HEK293 (cell line): Measurements from ENCODE around the gene SLC25A11.

Source experiments
- CTCF ChIA-PET: fragments of 350-600 bp; formaldehyde crosslinking; extraction: SDS; loops from one replicate; lab custom pipeline; 2021; ENCODE audit warnings: antibody characterized with exemption; lab: Yijun Ruan, JAX
- POLR2A ChIA-PET: fragments of 300-600 bp; formaldehyde crosslinking; extraction: SDS; loops from one replicate; lab custom pipeline; 2020; ENCODE audit warnings: antibody characterized with exemption, inconsistent platforms; lab: Yijun Ruan, JAX
- H3K27ac ChIP-seq: fragments of 200-500 bp; sonication (Bioruptor generic); 2 replicates; pipeline ENCODE4 v1.5.1; 2014; ENCODE audit warnings: low read depth, low read length, control low read depth, inconsistent platforms; ENCODE audit errors: extremely low read depth
- H3K36me3 ChIP-seq, 2 experiments: fragments of 200-500 bp in 1 of 2; sonication (Bioruptor generic) in 1 of 2; 1 replicate in 1 of 2; 2 replicates in 1 of 2; pipeline ENCODE4 v1.5.1; 2014 to 2017; ENCODE audit warnings: inconsistent platforms in 2 of 2, low read length in 2 of 2; ENCODE audit not compliant: control insufficient read depth in 2 of 2, insufficient read depth in 1 of 2
- H3K4me1 ChIP-seq: fragments of 200-500 bp; sonication (Bioruptor generic); 2 replicates; pipeline ENCODE4 v1.5.1; 2014; ENCODE audit warnings: mild to moderate bottlenecking, low read length, inconsistent platforms; ENCODE audit not compliant: control insufficient read depth, insufficient read depth
- H3K4me3 ChIP-seq: 2 replicates; pipeline ENCODE4 v1.5.1; 2011; ENCODE audit warnings: low read depth, mild to moderate bottlenecking, control low read depth, low read length, moderate library complexity
- H3K9me3 ChIP-seq: fragments of 200-500 bp; sonication (Bioruptor generic); 2 replicates; pipeline ENCODE4 v1.5.1; 2014; ENCODE audit warnings: low read depth, low read length, inconsistent platforms; ENCODE audit not compliant: control insufficient read depth, insufficient read depth
- ATF2 ChIP-seq: fragments of 450-650 bp; formaldehyde crosslinking; IDR thresholded peaks from 2 replicates; pipeline ENCODE4 v1.5.1; 2016; ENCODE audit warnings: missing biosample characterization, missing genetic modification characterization, low read depth
- BCL11A ChIP-seq: fragments of 450-650 bp; formaldehyde crosslinking; IDR thresholded peaks from 2 replicates; pipeline ENCODE4 v1.5.1; 2016; ENCODE audit warnings: low read depth, missing biosample characterization, missing genetic modification characterization
- FEZF1 ChIP-seq: fragments of 450-650 bp; formaldehyde crosslinking; IDR thresholded peaks from 2 replicates; pipeline ENCODE4 v1.5.1; 2016; ENCODE audit warnings: missing biosample characterization, missing genetic modification characterization
- GLI2 ChIP-seq: fragments of 450-650 bp; formaldehyde crosslinking; IDR thresholded peaks from 2 replicates; pipeline ENCODE4; 2017; ENCODE audit warnings: missing biosample characterization, missing genetic modification characterization, low read depth, borderline replicate concordance
- GLIS1 ChIP-seq: fragments of 450-650 bp; formaldehyde crosslinking; IDR thresholded peaks from 2 replicates; pipeline ENCODE4 v1.5.1; 2016; ENCODE audit warnings: missing biosample characterization, missing genetic modification characterization
- HOXC10 ChIP-seq: sonication (generic); formaldehyde crosslinking; IDR thresholded peaks from 2 replicates; pipeline ENCODE4 v1.8.1; 2023; ENCODE audit warnings: mild to moderate bottlenecking, missing genetic modification reagents
- KLF1 ChIP-seq: fragments of 450-650 bp; formaldehyde crosslinking; IDR thresholded peaks from 2 replicates; pipeline ENCODE4 v1.5.1; 2016; ENCODE audit warnings: missing biosample characterization, missing genetic modification characterization
- KLF17 ChIP-seq: fragments of 450-650 bp; formaldehyde crosslinking; IDR thresholded peaks from 2 replicates; pipeline ENCODE4 v1.5.1; 2016; ENCODE audit warnings: missing biosample characterization, missing genetic modification characterization
- KLF8 ChIP-seq: fragments of 450-650 bp; formaldehyde crosslinking; IDR thresholded peaks from 2 replicates; pipeline ENCODE4 v1.5.1; 2016; ENCODE audit warnings: missing biosample characterization, missing genetic modification characterization
- PRDM1 ChIP-seq: fragments of 450-650 bp; formaldehyde crosslinking; IDR thresholded peaks from 2 replicates; pipeline ENCODE4; 2016; ENCODE audit warnings: missing biosample characterization, missing genetic modification characterization
- SP2 ChIP-seq: fragments of 450-650 bp; formaldehyde crosslinking; IDR thresholded peaks from 2 replicates; pipeline ENCODE4 v1.5.1; 2016; ENCODE audit warnings: missing biosample characterization, missing genetic modification characterization
- SP7 ChIP-seq: fragments of 450-650 bp; formaldehyde crosslinking; IDR thresholded peaks from 2 replicates; pipeline ENCODE4 v1.5.1; 2016; ENCODE audit warnings: missing biosample characterization, missing genetic modification characterization
- WT1 ChIP-seq: fragments of 450-650 bp; formaldehyde crosslinking; IDR thresholded peaks from 2 replicates; pipeline ENCODE4 v1.5.1; 2016; ENCODE audit warnings: missing biosample characterization, missing genetic modification characterization
- ZBTB20 ChIP-seq: fragments of 450-650 bp; formaldehyde crosslinking; IDR thresholded peaks from 2 replicates; pipeline ENCODE4 v1.5.1; 2016; ENCODE audit warnings: missing biosample characterization, missing genetic modification characterization
- ZNF10 ChIP-seq: fragments of 450-650 bp; formaldehyde crosslinking; IDR thresholded peaks from 2 replicates; pipeline ENCODE4 v1.5.1; 2017; ENCODE audit warnings: missing biosample characterization, missing genetic modification characterization
- ZNF114 ChIP-seq: fragments of 450-650 bp; formaldehyde crosslinking; IDR thresholded peaks from 2 replicates; pipeline ENCODE4 v1.5.0; 2017; ENCODE audit warnings: missing biosample characterization, missing genetic modification characterization
- ZNF214 ChIP-seq: fragments of 450-650 bp; formaldehyde crosslinking; IDR thresholded peaks from 2 replicates; pipeline ENCODE4 v1.5.1; 2017; ENCODE audit warnings: missing biosample characterization, mild to moderate bottlenecking, missing genetic modification characterization, borderline replicate concordance
- ZNF24 ChIP-seq: fragments of 450-650 bp; formaldehyde crosslinking; IDR thresholded peaks from 2 replicates; pipeline ENCODE4 v1.5.1; 2016; ENCODE audit warnings: missing biosample characterization, missing genetic modification characterization
- ZNF501 ChIP-seq: fragments of 450-650 bp; formaldehyde crosslinking; IDR thresholded peaks from 2 replicates; pipeline ENCODE4 v1.5.1; 2016; ENCODE audit warnings: missing biosample characterization, missing genetic modification characterization
- ZNF514 ChIP-seq: fragments of 450-650 bp; formaldehyde crosslinking; IDR thresholded peaks from 2 replicates; pipeline ENCODE4 v1.5.1; 2016; ENCODE audit warnings: missing biosample characterization, missing genetic modification characterization
- ZNF658 ChIP-seq: fragments of 450-650 bp; formaldehyde crosslinking; IDR thresholded peaks from 2 replicates; pipeline ENCODE4; 2016; ENCODE audit warnings: missing biosample characterization, missing genetic modification characterization
- ZNF704 ChIP-seq: fragments of 450-650 bp; formaldehyde crosslinking; IDR thresholded peaks from 2 replicates; pipeline ENCODE4 v1.5.1; 2016; ENCODE audit warnings: missing biosample characterization, missing genetic modification characterization
- ZNF76 ChIP-seq: fragments of 450-650 bp; formaldehyde crosslinking; IDR thresholded peaks from 2 replicates; pipeline ENCODE4; 2016; ENCODE audit warnings: low read depth, missing biosample characterization, missing genetic modification characterization, borderline replicate concordance
- ZNF785 ChIP-seq: fragments of 450-650 bp; formaldehyde crosslinking; IDR thresholded peaks from 2 replicates; pipeline ENCODE4 v1.5.1; 2016; ENCODE audit warnings: missing biosample characterization, missing genetic modification characterization
- TF ChIP-seq, protein P1 (sequence below): fragments of 450-650 bp; formaldehyde crosslinking; IDR thresholded peaks from 2 replicates; pipeline ENCODE4; 2016; ENCODE audit warnings: missing biosample characterization, missing genetic modification characterization
- TF ChIP-seq, protein P2 (sequence below): fragments of 450-650 bp; formaldehyde crosslinking; IDR thresholded peaks from 2 replicates; pipeline ENCODE4 v1.5.1; 2016; ENCODE audit warnings: missing biosample characterization, missing genetic modification characterization
- TF ChIP-seq, protein P3 (sequence below): fragments of 450-650 bp; formaldehyde crosslinking; IDR thresholded peaks from 2 replicates; pipeline ENCODE4 v1.5.1; 2016; ENCODE audit warnings: missing biosample characterization, missing genetic modification characterization
- TF ChIP-seq, protein P4 (sequence below): fragments of 450-650 bp; formaldehyde crosslinking; IDR thresholded peaks from 2 replicates; pipeline ENCODE4 v1.5.1; 2017; ENCODE audit warnings: missing biosample characterization, missing genetic modification characterization

Gene SLC25A11

DNA sequence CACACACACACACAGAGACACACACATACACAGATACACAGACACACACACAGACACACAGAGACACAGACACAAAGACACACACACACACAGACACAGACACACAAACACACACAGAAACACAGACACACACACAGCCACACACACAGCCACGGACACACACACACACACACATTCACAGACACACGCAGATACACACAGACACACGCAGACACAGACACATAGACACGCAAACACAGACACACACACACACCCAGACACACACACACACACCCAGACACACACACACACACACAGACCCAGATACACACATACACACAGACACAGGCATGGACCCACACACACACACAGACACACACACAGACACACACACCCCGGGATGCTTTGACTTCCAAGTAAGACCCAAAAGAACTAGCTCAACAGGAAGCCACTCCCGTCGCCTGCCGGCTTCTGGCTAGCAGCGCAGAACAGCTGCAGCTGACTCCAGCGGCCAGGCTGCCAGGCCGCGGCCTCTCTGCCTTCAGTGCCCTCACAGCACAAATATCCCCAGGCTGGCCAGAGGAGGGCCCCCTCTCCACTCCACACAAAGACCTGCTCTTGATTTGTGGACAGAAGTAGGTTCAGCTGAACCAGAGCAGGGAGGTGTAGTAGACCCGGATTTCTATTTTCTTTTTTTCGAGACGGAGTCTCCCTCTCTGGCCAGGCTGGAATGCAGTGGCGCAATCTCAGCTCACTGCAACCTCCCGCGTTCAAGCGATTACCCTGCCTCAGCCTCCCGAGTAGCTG lies 30.9 kb downstream of the SLC25A11 start (continued):
- TF ChIP-seq ZNF704 (tag by site-specific recombination) (no peak), KLF1 (tag by site-specific recombination) (peak; percentile 40; the same call in 1 of the 2 replicates), PRDM1 (tag by site-specific recombination) (no peak), KLF17 (tag by site-specific recombination) (0 out of 2 replicates have a peak, but pooled peaks have one; percentile 14), ZNF214 (tag by site-specific recombination) (no peak), ZNF10 (tag by site-specific recombination) (no peak), ZNF501 (tag by site-specific recombination) (peak; percentile 48; the same call in 1 of the 2 replicates), WT1 (tag by site-specific recombination) (no peak), SP2 (tag by site-specific recombination) (no peak), ZNF658 (no peak), ZNF785 (tag by site-specific recombination) (no peak), FEZF1 (0 out of 2 replicates have a peak, but pooled peaks have one; percentile 14)
- TF ChIP-seq, protein P1, sequence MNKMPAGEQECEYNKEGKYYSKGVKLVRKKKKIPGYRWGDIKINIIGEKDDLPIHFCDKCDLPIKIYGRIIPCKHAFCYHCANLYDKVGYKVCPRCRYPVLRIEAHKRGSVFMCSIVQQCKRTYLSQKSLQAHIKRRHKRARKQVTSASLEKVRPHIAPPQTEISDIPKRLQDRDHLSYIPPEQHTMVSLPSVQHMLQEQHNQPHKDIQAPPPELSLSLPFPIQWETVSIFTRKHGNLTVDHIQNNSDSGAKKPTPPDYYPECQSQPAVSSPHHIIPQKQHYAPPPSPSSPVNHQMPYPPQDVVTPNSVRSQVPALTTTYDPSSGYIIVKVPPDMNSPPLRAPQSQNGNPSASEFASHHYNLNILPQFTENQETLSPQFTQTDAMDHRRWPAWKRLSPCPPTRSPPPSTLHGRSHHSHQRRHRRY = 0 out of 2 replicates have a peak, but pooled peaks have one; percentile 41
- TF ChIP-seq, protein P2, sequence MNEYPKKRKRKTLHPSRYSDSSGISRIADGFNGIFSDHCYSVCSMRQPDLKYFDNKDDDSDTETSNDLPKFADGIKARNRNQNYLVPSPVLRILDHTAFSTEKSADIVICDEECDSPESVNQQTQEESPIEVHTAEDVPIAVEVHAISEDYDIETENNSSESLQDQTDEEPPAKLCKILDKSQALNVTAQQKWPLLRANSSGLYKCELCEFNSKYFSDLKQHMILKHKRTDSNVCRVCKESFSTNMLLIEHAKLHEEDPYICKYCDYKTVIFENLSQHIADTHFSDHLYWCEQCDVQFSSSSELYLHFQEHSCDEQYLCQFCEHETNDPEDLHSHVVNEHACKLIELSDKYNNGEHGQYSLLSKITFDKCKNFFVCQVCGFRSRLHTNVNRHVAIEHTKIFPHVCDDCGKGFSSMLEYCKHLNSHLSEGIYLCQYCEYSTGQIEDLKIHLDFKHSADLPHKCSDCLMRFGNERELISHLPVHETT (tag by site-specific recombination) = no peak
- TF ChIP-seq, protein P3, sequence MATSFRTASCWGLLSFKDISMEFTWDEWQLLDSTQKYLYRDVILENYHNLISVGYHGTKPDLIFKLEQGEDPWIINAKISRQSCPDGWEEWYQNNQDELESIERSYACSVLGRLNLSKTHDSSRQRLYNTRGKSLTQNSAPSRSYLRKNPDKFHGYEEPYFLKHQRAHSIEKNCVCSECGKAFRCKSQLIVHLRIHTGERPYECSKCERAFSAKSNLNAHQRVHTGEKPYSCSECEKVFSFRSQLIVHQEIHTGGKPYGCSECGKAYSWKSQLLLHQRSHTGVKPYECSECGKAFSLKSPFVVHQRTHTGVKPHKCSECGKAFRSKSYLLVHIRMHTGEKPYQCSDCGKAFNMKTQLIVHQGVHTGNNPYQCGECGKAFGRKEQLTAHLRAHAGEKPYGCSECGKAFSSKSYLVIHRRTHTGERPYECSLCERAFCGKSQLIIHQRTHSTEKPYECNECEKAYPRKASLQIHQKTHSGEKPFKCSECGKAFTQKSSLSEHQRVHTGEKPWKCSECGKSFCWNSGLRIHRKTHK (tag by site-specific recombination) = no peak
- TF ChIP-seq, protein P4, sequence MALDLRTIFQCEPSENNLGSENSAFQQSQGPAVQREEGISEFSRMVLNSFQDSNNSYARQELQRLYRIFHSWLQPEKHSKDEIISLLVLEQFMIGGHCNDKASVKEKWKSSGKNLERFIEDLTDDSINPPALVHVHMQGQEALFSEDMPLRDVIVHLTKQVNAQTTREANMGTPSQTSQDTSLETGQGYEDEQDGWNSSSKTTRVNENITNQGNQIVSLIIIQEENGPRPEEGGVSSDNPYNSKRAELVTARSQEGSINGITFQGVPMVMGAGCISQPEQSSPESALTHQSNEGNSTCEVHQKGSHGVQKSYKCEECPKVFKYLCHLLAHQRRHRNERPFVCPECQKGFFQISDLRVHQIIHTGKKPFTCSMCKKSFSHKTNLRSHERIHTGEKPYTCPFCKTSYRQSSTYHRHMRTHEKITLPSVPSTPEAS = peak; percentile 98

DNA sequence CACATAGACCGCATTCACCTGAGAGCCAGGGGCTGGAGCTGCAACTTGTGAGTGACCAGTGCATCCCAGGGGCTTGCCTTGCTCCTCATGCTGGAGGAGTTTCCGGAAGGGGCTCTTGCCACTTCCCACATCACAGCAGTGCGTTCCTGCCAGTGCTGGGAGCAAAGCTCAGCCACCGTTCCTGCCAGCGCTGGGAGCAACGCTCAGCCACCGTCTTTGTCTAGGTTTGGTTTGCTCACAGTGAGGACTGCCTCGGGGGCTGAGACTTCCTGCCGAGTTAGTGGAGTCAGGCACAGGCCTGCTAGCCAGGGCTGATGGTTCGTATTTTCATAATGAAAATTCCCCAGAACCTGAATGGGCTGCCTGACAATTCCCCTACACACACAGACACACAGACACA lies 31.5 kb downstream of the SLC25A11 start:
- CTCF ChIA-PET = interaction anchor here (0.6 to 2.3 kb wide), 22 partner anchors 9 to 1162 kb away, joined by 3 to 23 read pairs (median 4); partner anchors contain the start of genes C17orf107, CAMTA2, ENO3 and RNF167
- Histone ChIP-seq H3K27ac (no peak overlapping the region), H3K9me3 (no peaks in the 10 kb centered on the region), H3K4me1 (no peaks in the 10 kb centered on the region; the same call in 1 of the 2 replicates), H3K36me3 (no peaks in the 10 kb centered on the region), H3K4me3 (no peak overlapping the region)
- POLR2A ChIA-PET = interaction anchor here (0.9 to 1.9 kb wide), 9 partner anchors 26 to 155 kb away, joined by 3 to 27 read pairs (median 4); partner anchors contain the start of genes INCA1, KIF1C, RNF167 and SLC25A11
- no peak for TF ChIP-seq ZNF514 (tag by site-specific recombination)
- no peak for TF ChIP-seq ATF2 (tag by site-specific recombination)
- TF ChIP-seq GLI2 (tag by site-specific recombination) = no peak
- no peak for TF ChIP-seq GLIS1 (tag by site-specific recombination)
- TF ChIP-seq SP7 (tag by site-specific recombination) = no peak
- no peak for TF ChIP-seq FEZF1
- no peak for TF ChIP-seq ZNF76 (tag by site-specific recombination)
- no peak for TF ChIP-seq ZNF114
- TF ChIP-seq KLF8 (tag by site-specific recombination) = no peak
- TF ChIP-seq ZNF501 (tag by site-specific recombination) = no peak
- TF ChIP-seq ZBTB20 = no peak
- TF ChIP-seq ZNF24 (tag by site-specific recombination) = no peak
- no peak for TF ChIP-seq HOXC10 (CRISPR knock-in tag)
- no peak for TF ChIP-seq BCL11A (tag by site-specific recombination)
